T-helper 17 cell (primary cell): ENCODE measurements around the gene SIDT2. TPM values are rescaled to one million over a fixed set of nuclear protein-coding genes. Genes with fewer than 3 reads are reported as not detected.

Experiments
- ATAC-seq: fragments of 150-1000 bp; cut with Tn5 transposase; 2 replicates; pipeline ENCODE4 v1.10.0; 2021; ENCODE audit warnings: mild to moderate bottlenecking, moderate library complexity
- DNase-seq, 3 donors: peaks; one replicate each; pipeline versions ENCODE4 v3.0.0 to v3.0.0-alpha.2; 2020 to 2021
- H3K9me3 ChIP-seq: one replicate; pipeline ENCODE4 v1.7.0; 2013; ENCODE audit warnings: low read length, mild to moderate bottlenecking; ENCODE audit not compliant: control insufficient read depth, poor library complexity, severe bottlenecking
- H3K27ac Mint-ChIP-seq: one replicate; pipeline ENCODE4 v1.8.0; 2022; ENCODE audit warnings: mild to moderate bottlenecking, moderate library complexity, mixed read lengths
- H3K27me3 Mint-ChIP-seq: one replicate; pipeline ENCODE4 v1.8.0; 2022; ENCODE audit warnings: mixed read lengths
- H3K36me3 Mint-ChIP-seq: one replicate; pipeline ENCODE4 v1.8.0; 2022; ENCODE audit warnings: low read depth, mixed read lengths
- H3K4me1 Mint-ChIP-seq: one replicate; pipeline ENCODE4 v1.8.0; 2022; ENCODE audit warnings: mild to moderate bottlenecking, mixed read lengths
- H3K4me3 Mint-ChIP-seq: one replicate; pipeline ENCODE4 v1.8.0; 2022; ENCODE audit warnings: mild to moderate bottlenecking, moderate library complexity, mixed read lengths
- total RNA-seq, 4 donors: library from RNA in 2 of 4; stranded (reverse) in 2 of 4; gene quantifications; one replicate each; pipeline ENCODE4 v1.2.3 and lab custom pipeline; 2022 to 2026

SIDT2 gene
- total RNA-seq, 2 donors from 2014 or later: 106 to 118 TPM

GRCh38 chr11:117187428-117187798 lies 8.9 kb downstream of the SIDT2 start:
- no peak for DNase-seq
- Mint-ChIP-seq H3K27me3 (no peaks in the 10 kb centered on the region), H3K4me3 (no peak overlapping the region), H3K36me3 (no peaks in the 10 kb centered on the region), H3K4me1 (peaks cover 4% of the 10 kb centered on the region), H3K27ac (peak overlapping the region; percentile 43)
- no peaks in the 10 kb centered on the region for H3K9me3 ChIP-seq
- ATAC-seq: no peak

- H3K9me3 ChIP-seq: no peaks in the 10 kb centered on the region
- H3K4me3 Mint-ChIP-seq: peak overlapping the region; percentile 45
- H3K4me1 Mint-ChIP-seq: peaks cover 4% of the 10 kb centered on the region
- no peak for ATAC-seq
- no peaks in the 10 kb centered on the region for H3K27me3 Mint-ChIP-seq
- no peak for DNase-seq
- peak overlapping the region; percentile 43 for H3K27ac Mint-ChIP-seq
- no peaks in the 10 kb centered on the region for H3K36me3 Mint-ChIP-seq
Observed at GRCh38 chr11:117187799-117188481, 9.4 kb downstream of the SIDT2 start.

GRCh38 chr11:117188620-117189081 lies 10.1 kb downstream of the SIDT2 start:
- H3K9me3 ChIP-seq: no peaks in the 10 kb centered on the region
- no peak overlapping the region for H3K4me3 Mint-ChIP-seq
- ATAC-seq (no peak), DNase-seq (no peak)
- no peaks in the 10 kb centered on the region for H3K36me3 Mint-ChIP-seq
- H3K27ac Mint-ChIP-seq: no peak overlapping the region
- peaks cover 7% of the 10 kb centered on the region for H3K4me1 Mint-ChIP-seq
- H3K27me3 Mint-ChIP-seq: no peaks in the 10 kb centered on the region

- H3K4me3 Mint-ChIP-seq: no peak overlapping the region
- H3K36me3 Mint-ChIP-seq: no peaks in the 10 kb centered on the region
- no peaks in the 10 kb centered on the region for H3K27me3 Mint-ChIP-seq
- H3K9me3 ChIP-seq: no peaks in the 10 kb centered on the region
- peaks cover 5% of the 10 kb centered on the region for H3K4me1 Mint-ChIP-seq
- peak; percentile 71 for ATAC-seq
- no peak for DNase-seq
- H3K27ac Mint-ChIP-seq: peak overlapping the region; percentile 6
Observed at GRCh38 chr11:117189191-117189940, 10.8 kb downstream of the SIDT2 start.

GRCh38 chr11:117189941-117190544 lies 11.5 kb downstream of the SIDT2 start:
- no peaks in the 10 kb centered on the region for H3K27me3 Mint-ChIP-seq
- DNase-seq: no peak
- ATAC-seq: no peak
- H3K4me1 Mint-ChIP-seq: peaks cover 5% of the 10 kb centered on the region
- no peaks in the 10 kb centered on the region for H3K9me3 ChIP-seq
- no peaks in the 10 kb centered on the region for H3K36me3 Mint-ChIP-seq
- H3K27ac Mint-ChIP-seq: no peak overlapping the region
- no peak overlapping the region for H3K4me3 Mint-ChIP-seq

- Mint-ChIP-seq H3K4me3 (no peak overlapping the region), H3K27ac (no peak overlapping the region), H3K4me1 (peaks cover 10% of the 10 kb centered on the region), H3K36me3 (no peaks in the 10 kb centered on the region), H3K27me3 (no peaks in the 10 kb centered on the region)
- ATAC-seq (no peak), DNase-seq (no peak)
- no peaks in the 10 kb centered on the region for H3K9me3 ChIP-seq
Observed at GRCh38 chr11:117191680-117192400, 13.3 kb downstream of the SIDT2 start.

- Mint-ChIP-seq H3K36me3 (no peaks in the 10 kb centered on the region), H3K4me3 (no peak overlapping the region), H3K27me3 (no peaks in the 10 kb centered on the region), H3K4me1 (peaks cover 8% of the 10 kb centered on the region), H3K27ac (no peak overlapping the region)
- DNase-seq: no peak
- no peak for ATAC-seq
- no peaks in the 10 kb centered on the region for H3K9me3 ChIP-seq
Observed at GRCh38 chr11:117192401-117192875, 13.9 kb downstream of the SIDT2 start.

- H3K9me3 ChIP-seq: no peaks in the 10 kb centered on the region
- Mint-ChIP-seq H3K27me3 (no peaks in the 10 kb centered on the region), H3K27ac (no peak overlapping the region), H3K4me1 (peaks cover 10% of the 10 kb centered on the region), H3K4me3 (no peak overlapping the region), H3K36me3 (no peaks in the 10 kb centered on the region)
- ATAC-seq (no peak), DNase-seq (peak in 1 of 3 donors; percentile 1)
Observed at GRCh38 chr11:117193130-117194020, 14.8 kb downstream of the SIDT2 start.

- Mint-ChIP-seq H3K4me1 (peaks cover 10% of the 10 kb centered on the region), H3K36me3 (no peaks in the 10 kb centered on the region), H3K27ac (peak overlapping the region; percentile 79), H3K27me3 (no peaks in the 10 kb centered on the region), H3K4me3 (no peak overlapping the region)
- H3K9me3 ChIP-seq: no peaks in the 10 kb centered on the region
- DNase-seq (no peak), ATAC-seq (no peak)
Observed at GRCh38 chr11:117194267-117194666, 15.7 kb downstream of the SIDT2 start.

- peak overlapping the region; percentile 79 for H3K27ac Mint-ChIP-seq
Observed at GRCh38 chr11:117195258-117195657, 16.7 kb downstream of the SIDT2 start.

GRCh38 chr11:117195761-117196160 lies 17.2 kb downstream of the SIDT2 start:
- Mint-ChIP-seq H3K27ac (peak overlapping the region; percentile 79), H3K4me1 (peaks cover 10% of the 10 kb centered on the region), H3K27me3 (no peaks in the 10 kb centered on the region), H3K36me3 (no peaks in the 10 kb centered on the region), H3K4me3 (peak overlapping the region; percentile 43)
- DNase-seq (no peak), ATAC-seq (no peak)
- no peaks in the 10 kb centered on the region for H3K9me3 ChIP-seq

More at GRCh38 chr11:117195258-117195657, 16.7 kb downstream of the SIDT2 start:
- no peaks in the 10 kb centered on the region for H3K9me3 ChIP-seq
- no peaks in the 10 kb centered on the region for H3K36me3 Mint-ChIP-seq
- ATAC-seq: no peak
- no peak for DNase-seq
- H3K4me1 Mint-ChIP-seq: peaks cover 10% of the 10 kb centered on the region
- no peaks in the 10 kb centered on the region for H3K27me3 Mint-ChIP-seq
- H3K4me3 Mint-ChIP-seq: peak overlapping the region; percentile 0

GRCh38 chr11:117197006-117197405 lies 18.5 kb downstream of the SIDT2 start:
- no peaks in the 10 kb centered on the region for H3K36me3 Mint-ChIP-seq
- H3K4me3 Mint-ChIP-seq: no peak overlapping the region
- no peak for ATAC-seq
- peaks cover 10% of the 10 kb centered on the region for H3K4me1 Mint-ChIP-seq
- peak overlapping the region; percentile 11 for H3K27ac Mint-ChIP-seq
- H3K27me3 Mint-ChIP-seq: no peaks in the 10 kb centered on the region
- no peaks in the 10 kb centered on the region for H3K9me3 ChIP-seq
- DNase-seq: no peak
